IPS-20b (cell line): ENCODE results near the gene UPF3A.

ENCODE experiments used
- H3K27ac ChIP-seq: one replicate; pipeline ENCODE4 v1.5.1; 2013; ENCODE audit warnings: low read length
- H3K27me3 ChIP-seq: 2 replicates; pipeline ENCODE4 v1.6.1; 2013; ENCODE audit warnings: mild to moderate bottlenecking, low read length, inconsistent platforms; ENCODE audit not compliant: insufficient read depth
- H3K36me3 ChIP-seq: 2 replicates; pipeline ENCODE4 v1.6.1; 2013; ENCODE audit warnings: low read depth, mild to moderate bottlenecking, inconsistent platforms, low read length, moderate library complexity; ENCODE audit not compliant: insufficient read depth
- H3K4me1 ChIP-seq: 2 replicates; pipeline ENCODE4 v1.6.1; 2013; ENCODE audit warnings: mild to moderate bottlenecking, control low read depth, inconsistent platforms, low read length, moderate library complexity; ENCODE audit not compliant: insufficient read depth
- H3K4me3 ChIP-seq: 2 replicates; pipeline ENCODE4 v1.5.1; 2013; ENCODE audit warnings: mild to moderate bottlenecking, low read length, inconsistent platforms
- H3K9ac ChIP-seq: 2 replicates; pipeline ENCODE4 v1.6.1; 2013; ENCODE audit warnings: low read depth, mild to moderate bottlenecking, inconsistent platforms, low read length, moderate library complexity
- H3K9me3 ChIP-seq: 2 replicates; pipeline ENCODE4 v1.6.1; 2013; ENCODE audit warnings: mild to moderate bottlenecking, low read depth, low read length, inconsistent platforms; ENCODE audit not compliant: insufficient read depth

The UPF3A gene

GRCh38 chr13:114310956-114311355 lies 29.6 kb downstream of the UPF3A start:
- Histone ChIP-seq H3K27ac (no peak overlapping the region), H3K27me3 (no peaks in the 10 kb centered on the region), H3K4me1 (peaks cover 4% of the 10 kb centered on the region), H3K4me3 (no peak overlapping the region), H3K36me3 (peaks cover 10% of the 10 kb centered on the region), H3K9me3 (no peaks in the 10 kb centered on the region), H3K9ac (no peak overlapping the region)

- Histone ChIP-seq H3K4me1 (peaks cover 4% of the 10 kb centered on the region), H3K9ac (no peak overlapping the region), H3K4me3 (no peak overlapping the region)
These were observed 30.0 kb downstream of the UPF3A start for GRCh38 chr13:114311387-114311786.

GRCh38 chr13:114311908-114312307 lies 30.5 kb downstream of the UPF3A start:
- H3K9me3 ChIP-seq: no peaks in the 10 kb centered on the region
- H3K9ac ChIP-seq: no peak overlapping the region
- peaks cover 8% of the 10 kb centered on the region for H3K36me3 ChIP-seq
- no peak overlapping the region for H3K27ac ChIP-seq
- no peaks in the 10 kb centered on the region for H3K27me3 ChIP-seq
- H3K4me1 ChIP-seq: peaks cover 4% of the 10 kb centered on the region
- H3K4me3 ChIP-seq: no peak overlapping the region

More at GRCh38 chr13:114311387-114311786, 30.0 kb downstream of the UPF3A start:
- H3K36me3 ChIP-seq: peaks cover 9% of the 10 kb centered on the region
- H3K27ac ChIP-seq: no peak overlapping the region
- no peaks in the 10 kb centered on the region for H3K27me3 ChIP-seq
- H3K9me3 ChIP-seq: no peaks in the 10 kb centered on the region

GRCh38 chr13:114313061-114313860 lies 31.9 kb downstream of the UPF3A start:
- H3K4me1 ChIP-seq: peaks cover 4% of the 10 kb centered on the region

GRCh38 chr13:114314074-114314912 lies 32.9 kb downstream of the UPF3A start, which contains the start of gene CHAMP1:
CHAMP1 (plus strand) TSS chr13:114314503; CDS start chr13:114323843, 9,340 bp downstream.
- H3K9me3 ChIP-seq: no peaks in the 10 kb centered on the region

More at GRCh38 chr13:114313061-114313860, 31.9 kb downstream of the UPF3A start:
- H3K27ac ChIP-seq: peak overlapping the region; percentile 59
- peak overlapping the region; percentile 98 for H3K4me3 ChIP-seq
- 0 out of 2 replicates have a peak, but pooled peaks cover 4% of the 10 kb centered on the region for H3K36me3 ChIP-seq
- H3K27me3 ChIP-seq: no peaks in the 10 kb centered on the region
- no peaks in the 10 kb centered on the region for H3K9me3 ChIP-seq
- peak overlapping the region; percentile 93; the same call in 1 of the 2 replicates for H3K9ac ChIP-seq

GRCh38 chr13:114315074-114315785 lies 33.8 kb downstream of the UPF3A start:
- Histone ChIP-seq H3K36me3 (peaks cover 9% of the 10 kb centered on the region; the same call in 1 of the 2 replicates), H3K4me3 (peak overlapping the region; percentile 98), H3K4me1 (peaks cover 4% of the 10 kb centered on the region), H3K27me3 (no peaks in the 10 kb centered on the region), H3K9me3 (no peaks in the 10 kb centered on the region), H3K27ac (no peak overlapping the region), H3K9ac (peak overlapping the region; percentile 93)

More at GRCh38 chr13:114314074-114314912, 32.9 kb downstream of the UPF3A start, which contains the start of gene CHAMP1:
- peaks cover 4% of the 10 kb centered on the region for H3K4me1 ChIP-seq
- H3K4me3 ChIP-seq: peak within 1 kb of the TSS; percentile 98
- H3K27ac ChIP-seq: peak within 1 kb of the TSS; percentile 59
- 0 out of 2 replicates have a peak, but pooled peaks cover 4% of the 10 kb centered on the region for H3K36me3 ChIP-seq
- H3K27me3 ChIP-seq: no peaks in the 10 kb centered on the region
- H3K9ac ChIP-seq: peak within 1 kb of the TSS; percentile 93

- H3K4me1 ChIP-seq: peaks cover 4% of the 10 kb centered on the region
- no peak overlapping the region for H3K27ac ChIP-seq
These were observed 37.2 kb downstream of the UPF3A start for GRCh38 chr13:114318624-114319023.

GRCh38 chr13:114319441-114319913 lies 38.1 kb downstream of the UPF3A start:
- Histone ChIP-seq H3K9me3 (no peaks in the 10 kb centered on the region), H3K4me3 (no peak overlapping the region), H3K27me3 (no peaks in the 10 kb centered on the region), H3K27ac (no peak overlapping the region), H3K4me1 (peaks cover 4% of the 10 kb centered on the region), H3K9ac (no peak overlapping the region), H3K36me3 (peaks cover 48% of the 10 kb centered on the region)

More at GRCh38 chr13:114318624-114319023, 37.2 kb downstream of the UPF3A start:
- Histone ChIP-seq H3K27me3 (no peaks in the 10 kb centered on the region), H3K9me3 (no peaks in the 10 kb centered on the region), H3K9ac (no peak overlapping the region; the same call in 1 of the 2 replicates), H3K4me3 (no peak overlapping the region), H3K36me3 (peaks cover 40% of the 10 kb centered on the region)

- H3K36me3 ChIP-seq: peaks cover 54% of the 10 kb centered on the region
These were observed 38.7 kb downstream of the UPF3A start for GRCh38 chr13:114320065-114320464.

GRCh38 chr13:114321256-114321655 lies 39.9 kb downstream of the UPF3A start:
- peaks cover 66% of the 10 kb centered on the region for H3K36me3 ChIP-seq
- no peaks in the 10 kb centered on the region for H3K27me3 ChIP-seq
- H3K27ac ChIP-seq: no peak overlapping the region
- no peaks in the 10 kb centered on the region for H3K4me1 ChIP-seq
- no peaks in the 10 kb centered on the region for H3K9me3 ChIP-seq
- H3K9ac ChIP-seq: no peak overlapping the region
- no peak overlapping the region for H3K4me3 ChIP-seq

More at GRCh38 chr13:114320065-114320464, 38.7 kb downstream of the UPF3A start:
- H3K9me3 ChIP-seq: no peaks in the 10 kb centered on the region
- H3K27me3 ChIP-seq: no peaks in the 10 kb centered on the region
- H3K9ac ChIP-seq: no peak overlapping the region
- H3K4me1 ChIP-seq: peaks cover 4% of the 10 kb centered on the region
- H3K4me3 ChIP-seq: no peak overlapping the region
- H3K27ac ChIP-seq: no peak overlapping the region

GRCh38 chr13:114323349-114323748 lies 41.9 kb downstream of the UPF3A start:
- Histone ChIP-seq H3K4me1 (no peaks in the 10 kb centered on the region), H3K27me3 (no peaks in the 10 kb centered on the region), H3K27ac (no peak overlapping the region)

More at GRCh38 chr13:114323349-114323748, 41.9 kb downstream of the UPF3A start:
- no peak overlapping the region for H3K4me3 ChIP-seq
- H3K9me3 ChIP-seq: no peaks in the 10 kb centered on the region
- H3K36me3 ChIP-seq: peaks cover 66% of the 10 kb centered on the region
- H3K9ac ChIP-seq: no peak overlapping the region
